Measurements from ENCODE around the gene ENTHD1.

GRCh38 chr22:39715778-39716495 lies 177.6 kb downstream of the ENTHD1 start:
- TF ChIP-seq CTCF (conservative IDR thresholded peaks at IDR 0.05; ENCODE audit: low read length) (no peak), EZH2phosphoT487 (IDR thresholded peaks at IDR 0.05; ENCODE audit: borderline replicate concordance, low read depth, low read length) (no peak)
